ENCODE data around the gene POLE2.

GRCh38 chr14:49659526-49660455 is 28.2 kb downstream of the POLE2 start:
- TF ChIP-seq, protein P1, sequence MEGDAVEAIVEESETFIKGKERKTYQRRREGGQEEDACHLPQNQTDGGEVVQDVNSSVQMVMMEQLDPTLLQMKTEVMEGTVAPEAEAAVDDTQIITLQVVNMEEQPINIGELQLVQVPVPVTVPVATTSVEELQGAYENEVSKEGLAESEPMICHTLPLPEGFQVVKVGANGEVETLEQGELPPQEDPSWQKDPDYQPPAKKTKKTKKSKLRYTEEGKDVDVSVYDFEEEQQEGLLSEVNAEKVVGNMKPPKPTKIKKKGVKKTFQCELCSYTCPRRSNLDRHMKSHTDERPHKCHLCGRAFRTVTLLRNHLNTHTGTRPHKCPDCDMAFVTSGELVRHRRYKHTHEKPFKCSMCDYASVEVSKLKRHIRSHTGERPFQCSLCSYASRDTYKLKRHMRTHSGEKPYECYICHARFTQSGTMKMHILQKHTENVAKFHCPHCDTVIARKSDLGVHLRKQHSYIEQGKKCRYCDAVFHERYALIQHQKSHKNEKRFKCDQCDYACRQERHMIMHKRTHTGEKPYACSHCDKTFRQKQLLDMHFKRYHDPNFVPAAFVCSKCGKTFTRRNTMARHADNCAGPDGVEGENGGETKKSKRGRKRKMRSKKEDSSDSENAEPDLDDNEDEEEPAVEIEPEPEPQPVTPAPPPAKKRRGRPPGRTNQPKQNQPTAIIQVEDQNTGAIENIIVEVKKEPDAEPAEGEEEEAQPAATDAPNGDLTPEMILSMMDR (IDR thresholded peaks at IDR 0.05) = no peak
- TF ChIP-seq POLR2A (IDR thresholded peaks at IDR 0.05) = no peak
